Fibroblast of the conjunctiva (primary cell): ENCODE measurements around the gene ATP8A2.
"Not testable (repeated sequence)": the region's sequence is repeated elsewhere in the genome, so short reads cannot be mapped to it uniquely, and the experiment has no call there.

Experiments used
- DNase-seq: peaks from one replicate; pipeline ENCODE4 v3.0.0-alpha.2; 2010; ENCODE audit warnings: low read depth

Gene ATP8A2

DNA sequence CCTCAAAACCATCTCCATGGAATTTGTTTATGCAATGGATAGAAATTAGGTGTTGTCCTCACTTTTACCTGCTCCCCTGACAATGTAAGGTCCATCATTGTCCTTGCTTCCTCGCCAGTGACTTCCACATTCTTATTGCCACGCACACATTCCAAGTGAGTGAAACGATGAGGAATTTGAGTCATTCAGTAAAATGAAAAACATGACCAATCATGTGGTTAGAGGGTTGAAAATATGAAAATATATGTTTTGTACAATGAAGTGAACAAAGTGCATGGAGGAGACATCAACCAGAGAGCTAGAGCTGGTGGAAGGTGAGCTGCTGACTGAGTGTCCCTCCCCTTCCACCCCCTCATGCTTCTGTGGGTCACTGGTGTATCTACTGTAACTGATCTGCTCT lies 91.7 kb downstream of the ATP8A2 start:
- no peak for DNase-seq

DNA sequence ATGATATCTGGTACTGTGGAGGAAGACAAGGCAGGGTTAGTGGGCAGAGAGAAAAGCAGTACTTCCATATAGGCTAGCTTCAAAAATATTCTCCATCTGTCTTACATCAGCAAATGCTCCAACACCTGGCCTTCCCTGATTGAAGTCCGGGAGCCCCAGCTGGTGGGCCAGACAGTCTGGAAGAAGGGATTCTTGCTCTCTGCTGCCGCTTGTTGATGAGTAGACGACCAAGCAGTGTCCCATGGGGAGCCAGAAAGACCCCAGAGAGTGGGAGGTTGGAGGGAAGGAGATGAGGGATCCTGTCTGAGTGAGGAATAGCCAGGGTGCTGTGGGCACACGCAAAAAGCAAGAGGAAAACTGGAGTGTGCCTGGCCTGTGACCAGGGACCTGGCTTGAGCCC lies 95.1 kb downstream of the ATP8A2 start:
- DNase-seq, result no peak

DNA sequence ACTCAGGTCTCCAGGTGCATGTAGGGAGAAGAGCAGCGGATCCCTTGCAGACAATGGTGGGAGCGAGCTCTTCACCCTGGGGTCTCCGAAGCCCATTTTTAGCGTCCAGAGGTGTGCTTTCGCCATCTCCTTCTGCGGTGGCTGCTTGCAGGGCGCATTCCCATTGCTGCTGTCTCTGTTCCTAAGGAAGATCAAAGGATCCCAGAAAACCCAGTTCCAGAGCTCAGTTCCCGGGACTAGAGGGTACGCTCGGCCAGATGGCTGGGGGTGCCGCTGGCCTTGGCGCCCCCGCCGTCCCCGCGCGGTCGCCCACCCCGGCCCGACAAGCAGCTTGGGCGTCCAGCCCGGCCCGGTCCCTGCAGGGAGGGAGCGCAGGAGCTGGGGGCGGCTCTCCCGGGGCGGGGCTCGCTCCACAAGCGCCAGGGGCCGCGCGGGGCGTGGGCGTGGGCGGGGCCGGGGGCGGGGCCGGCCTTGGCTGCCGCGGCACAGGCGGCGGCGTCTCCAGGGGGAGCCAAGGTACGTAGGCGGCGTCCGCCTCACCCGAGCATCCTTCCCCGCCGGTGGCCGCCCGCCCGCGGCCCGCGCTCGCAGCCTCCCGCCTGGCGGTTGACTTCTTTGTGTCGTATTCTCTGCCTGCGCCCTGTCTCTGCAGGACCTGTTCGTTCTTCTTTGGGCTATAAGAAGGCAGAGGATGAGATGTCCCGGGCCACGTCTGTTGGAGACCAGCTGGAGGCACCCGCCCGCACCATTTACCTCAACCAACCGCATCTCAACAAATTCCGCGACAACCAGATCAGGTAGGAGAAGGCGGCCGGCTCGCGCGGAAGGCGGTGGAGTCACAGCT lies 96.8 kb downstream of the ATP8A2 start:
- no peak for DNase-seq

DNA sequence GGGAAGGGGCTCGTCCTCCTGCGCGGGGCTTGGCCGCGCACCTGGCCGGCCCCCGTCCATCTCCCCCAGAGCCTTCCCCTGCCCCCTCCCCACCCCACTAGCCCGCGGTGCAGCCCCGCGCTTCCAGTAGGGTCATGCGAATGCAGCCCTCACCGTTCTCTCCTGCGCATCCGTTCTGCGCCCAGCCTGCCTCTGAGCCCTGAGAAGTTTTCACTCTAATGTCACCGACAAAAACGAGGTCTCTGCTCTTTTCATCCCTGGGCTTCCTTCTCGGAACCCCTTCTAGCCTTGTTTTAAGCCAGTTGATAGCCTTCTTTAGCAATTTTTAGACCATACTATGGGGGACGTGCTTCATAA lies 97.4 kb downstream of the ATP8A2 start:
- no peak for DNase-seq

GRCh38 chr13:25473864-25474263 lies 102.1 kb downstream of the ATP8A2 start:
- DNase-seq, result no peak

DNA sequence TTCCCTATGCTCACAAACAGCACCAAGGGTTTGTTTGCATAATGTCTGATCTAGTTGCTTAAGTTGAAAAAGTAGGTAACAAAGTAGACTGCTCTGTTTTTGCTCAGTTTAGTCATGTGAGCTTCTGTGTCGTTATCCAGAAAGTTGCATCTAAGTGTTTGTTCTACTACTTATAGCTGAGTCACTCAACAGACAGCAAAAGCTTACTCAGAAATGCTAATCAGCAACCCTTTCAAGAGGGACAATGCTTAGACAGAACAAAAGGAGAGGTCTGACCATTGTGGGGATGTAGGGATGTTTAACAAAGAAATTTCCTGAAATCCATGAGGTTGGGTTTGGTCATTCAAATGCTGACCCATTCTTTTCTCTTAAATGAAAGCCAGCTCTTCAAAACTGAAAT lies 106.4 kb downstream of the ATP8A2 start:
- DNase-seq, result no peak

DNA sequence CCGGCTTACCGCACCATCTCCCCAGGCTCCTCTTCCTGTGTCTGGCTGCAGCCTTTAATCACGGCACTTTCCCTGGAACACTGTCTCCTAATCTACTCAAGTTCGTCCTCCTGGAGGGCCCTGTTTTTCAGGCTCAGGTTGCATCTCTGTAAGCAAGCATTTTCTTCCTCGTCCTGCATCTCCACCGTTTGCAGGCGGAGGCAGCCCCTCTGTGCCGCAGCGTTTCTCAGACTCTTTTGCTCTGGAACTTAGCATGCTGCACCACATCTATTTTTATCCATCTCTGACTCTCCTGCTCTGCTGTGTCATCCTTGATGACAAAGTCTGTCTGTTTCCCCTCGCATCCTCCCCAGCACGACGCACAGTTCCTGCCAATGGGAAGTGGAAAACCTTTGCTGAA lies 117.5 kb downstream of the ATP8A2 start:
- DNase-seq, result no peak

DNA sequence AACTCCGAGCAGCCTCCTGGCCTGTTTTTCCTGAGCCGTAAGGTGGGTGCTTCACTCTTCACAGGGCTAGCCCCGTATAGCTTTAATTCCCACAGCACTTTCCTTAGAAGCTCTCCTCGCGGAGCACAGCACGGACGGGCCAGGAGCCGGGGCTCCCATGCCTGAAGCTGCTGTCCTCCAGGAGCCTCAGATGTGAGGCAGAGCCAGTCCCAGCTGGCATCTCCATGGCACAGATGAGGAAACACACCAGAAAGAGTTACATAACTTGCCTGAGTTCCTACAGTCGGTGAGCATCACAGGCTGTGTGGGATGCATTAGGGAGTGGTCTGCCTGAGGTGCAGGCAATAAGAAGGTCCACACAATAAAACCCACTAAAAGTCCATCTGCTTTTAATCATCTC lies 118.5 kb downstream of the ATP8A2 start:
- no peak for DNase-seq

DNA sequence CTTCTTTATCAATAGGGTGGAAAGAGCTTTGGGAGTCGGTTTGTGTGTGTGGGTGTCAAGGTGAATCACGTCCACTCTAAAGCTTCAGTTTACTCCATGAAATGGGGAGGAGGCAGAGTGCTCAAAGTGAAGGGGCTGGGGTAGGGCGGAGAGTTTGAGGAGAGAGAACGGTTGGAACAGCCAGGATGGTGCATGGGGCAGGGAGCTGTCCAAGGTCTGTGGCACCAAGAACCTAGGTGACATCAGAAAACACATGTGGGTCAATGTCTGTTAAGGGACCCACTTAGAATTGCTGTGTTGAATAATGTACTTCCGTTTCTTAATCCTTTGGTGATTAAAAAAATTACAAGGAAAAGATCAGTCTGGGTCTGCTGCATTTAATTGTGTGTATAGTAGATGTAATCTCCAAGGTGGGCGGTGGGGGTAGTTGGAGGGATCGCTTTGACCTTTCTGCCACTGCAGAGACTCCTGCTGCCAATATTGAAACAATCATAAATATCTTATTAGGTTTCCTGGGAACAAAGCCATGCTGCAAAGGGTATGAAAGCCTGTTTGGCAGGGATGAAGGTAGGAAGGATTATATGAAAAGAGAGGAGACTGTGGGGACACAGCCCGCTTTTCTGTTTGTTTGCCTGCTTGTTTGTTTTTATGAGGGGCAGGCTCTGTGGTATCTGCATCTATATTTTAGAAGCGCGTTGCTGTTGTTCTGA lies 122.3 kb downstream of the ATP8A2 start:
- DNase-seq, result no peak

DNA sequence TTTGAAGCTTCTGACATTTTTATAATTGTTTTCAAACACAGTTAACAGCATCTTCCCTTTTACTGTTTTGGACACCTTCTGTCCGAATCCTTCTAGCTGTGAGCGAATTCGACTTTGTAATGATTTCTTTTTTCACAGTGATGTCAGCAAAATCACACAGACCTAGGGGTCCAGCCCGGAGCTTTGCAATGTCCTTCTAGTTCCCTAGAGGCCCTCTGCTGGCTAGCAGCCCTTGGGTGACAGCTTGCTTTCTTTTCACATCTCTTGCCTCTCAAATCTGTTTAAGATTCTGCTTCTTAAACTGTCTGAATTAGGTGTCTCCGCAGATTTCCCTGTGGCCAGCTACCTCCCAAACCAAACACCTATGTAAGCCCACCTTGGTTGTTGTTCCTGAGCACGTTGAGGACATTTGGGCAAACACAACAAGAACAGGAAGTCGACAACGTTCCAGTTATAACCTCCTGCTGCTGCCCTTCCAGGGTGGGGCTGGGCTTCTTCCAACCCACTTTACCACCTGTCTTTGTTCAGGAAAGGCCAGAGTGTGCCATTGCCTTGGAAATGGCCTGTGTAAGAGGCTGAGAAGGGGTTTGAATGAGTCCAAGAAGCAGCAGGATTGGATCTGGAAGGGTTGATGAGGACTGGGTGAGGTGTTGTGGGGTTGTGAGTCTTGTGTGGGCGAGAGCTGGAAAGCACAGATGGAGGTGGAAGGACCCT lies 123.1 kb downstream of the ATP8A2 start:
- no peak for DNase-seq

DNA sequence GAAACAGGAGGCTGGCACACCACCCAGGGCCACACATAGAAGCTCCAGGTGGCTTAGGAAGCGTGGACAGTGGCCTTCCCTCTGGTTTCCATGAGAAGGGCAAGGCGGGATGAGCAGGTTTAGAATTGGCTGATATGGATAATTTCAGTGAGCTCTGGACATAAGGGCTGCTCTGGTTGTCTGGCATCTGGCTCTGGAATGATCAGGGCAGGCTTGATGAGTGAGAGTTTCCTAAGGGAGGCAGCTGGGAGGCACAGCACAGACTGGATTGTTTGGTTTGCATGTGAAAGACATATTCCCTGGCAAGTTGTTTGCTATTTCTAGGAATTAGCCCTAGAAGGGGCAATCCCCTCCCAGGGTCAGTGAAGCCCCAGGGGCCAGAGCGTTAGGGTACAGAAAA lies 129.5 kb downstream of the ATP8A2 start:
- no peak for DNase-seq

DNA sequence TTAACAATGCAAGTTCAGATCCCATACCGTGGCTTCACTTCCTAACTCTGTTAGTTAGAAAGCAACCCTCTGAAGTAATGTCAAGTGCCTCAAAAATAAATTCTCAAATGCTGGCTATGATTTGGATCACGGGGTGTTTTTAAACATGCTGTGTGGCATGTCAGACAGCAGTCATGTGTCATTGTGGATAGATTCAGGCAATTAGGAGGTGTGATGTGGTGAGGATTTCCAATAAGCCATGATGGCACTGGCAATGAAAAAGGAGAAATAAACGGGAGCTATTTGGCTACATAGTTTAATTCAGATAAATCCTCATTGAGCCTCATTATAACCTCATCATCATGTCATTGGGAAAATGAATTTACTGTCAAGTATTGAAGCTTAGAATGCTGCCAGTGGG lies 130.3 kb downstream of the ATP8A2 start:
- no peak for DNase-seq

GRCh38 chr13:25502551-25502950 lies 130.8 kb downstream of the ATP8A2 start:
- DNase-seq, result no peak

GRCh38 chr13:25503856-25504255 lies 132.1 kb downstream of the ATP8A2 start:
- no peak for DNase-seq

GRCh38 chr13:25507841-25508240 lies 136.1 kb downstream of the ATP8A2 start:
- no peak for DNase-seq

DNA sequence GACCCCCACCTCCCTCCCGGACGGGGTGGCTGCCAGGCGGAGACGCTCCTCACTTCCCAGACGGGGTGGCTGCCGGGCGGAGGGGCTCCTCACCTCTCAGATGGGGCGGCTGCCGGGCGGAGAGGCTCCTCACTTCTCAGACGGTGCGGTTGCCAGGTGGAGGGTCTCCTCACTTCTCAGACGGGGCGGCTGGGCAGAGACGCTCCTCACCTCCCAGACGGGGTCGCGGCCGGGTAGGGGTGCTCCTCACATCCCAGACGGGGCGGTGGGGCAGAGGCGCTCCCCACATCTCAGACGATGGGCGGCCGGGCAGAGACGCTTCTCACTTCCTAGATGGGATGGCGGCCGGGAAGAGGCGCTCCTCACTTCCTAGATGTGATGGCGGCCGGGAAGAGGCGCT lies 141.3 kb downstream of the ATP8A2 start:
- DNase-seq, result not testable (repeated sequence)

DNA sequence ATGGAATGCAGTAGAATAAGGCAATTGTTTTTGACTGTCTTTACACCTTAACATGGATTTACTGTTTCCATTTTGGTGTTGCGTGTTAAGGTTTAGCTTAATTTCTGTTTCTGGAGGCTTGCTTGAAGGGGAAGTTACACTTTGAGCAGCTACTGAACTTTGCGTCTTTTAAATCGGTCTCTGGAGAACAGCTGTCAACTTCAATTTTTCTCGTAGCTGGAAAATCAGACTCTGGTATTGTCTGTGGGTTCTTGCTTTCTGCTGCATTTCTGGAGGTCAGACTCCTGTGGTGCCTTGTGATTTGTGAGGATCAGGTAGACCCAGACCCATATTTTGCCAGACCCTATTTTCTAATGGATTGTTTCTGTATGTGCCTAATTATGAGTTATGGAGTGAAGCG lies 146.7 kb downstream of the ATP8A2 start:
- no peak for DNase-seq

DNA sequence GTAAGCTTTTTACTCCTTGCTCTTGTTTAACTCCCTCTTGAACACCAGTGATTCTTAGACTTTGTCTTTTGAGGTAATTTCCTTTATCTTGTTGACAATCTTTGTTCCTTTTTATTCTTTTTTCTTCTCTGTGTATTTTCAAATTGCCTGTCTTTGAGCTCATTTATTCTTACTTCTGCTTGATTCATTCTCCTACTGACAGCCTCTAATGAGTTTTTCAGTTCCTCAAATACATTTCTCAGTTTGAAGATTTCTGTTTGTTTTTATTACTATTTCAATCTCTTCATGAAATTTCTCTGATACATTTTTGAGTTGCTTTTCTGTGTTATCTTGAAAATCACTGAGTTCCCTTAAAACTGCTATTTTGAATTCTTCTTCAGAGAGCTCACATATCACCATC lies 154.1 kb downstream of the ATP8A2 start:
- no peak for DNase-seq

GRCh38 chr13:25528266-25528665 lies 156.5 kb downstream of the ATP8A2 start:
- DNase-seq, result no peak

- DNase-seq, result no peak
Measured at GRCh38 chr13:25529425-25529824, 157.7 kb downstream of the ATP8A2 start.

- DNase-seq, result no peak
Measured at GRCh38 chr13:25538276-25538675, 166.5 kb downstream of the ATP8A2 start.

DNA sequence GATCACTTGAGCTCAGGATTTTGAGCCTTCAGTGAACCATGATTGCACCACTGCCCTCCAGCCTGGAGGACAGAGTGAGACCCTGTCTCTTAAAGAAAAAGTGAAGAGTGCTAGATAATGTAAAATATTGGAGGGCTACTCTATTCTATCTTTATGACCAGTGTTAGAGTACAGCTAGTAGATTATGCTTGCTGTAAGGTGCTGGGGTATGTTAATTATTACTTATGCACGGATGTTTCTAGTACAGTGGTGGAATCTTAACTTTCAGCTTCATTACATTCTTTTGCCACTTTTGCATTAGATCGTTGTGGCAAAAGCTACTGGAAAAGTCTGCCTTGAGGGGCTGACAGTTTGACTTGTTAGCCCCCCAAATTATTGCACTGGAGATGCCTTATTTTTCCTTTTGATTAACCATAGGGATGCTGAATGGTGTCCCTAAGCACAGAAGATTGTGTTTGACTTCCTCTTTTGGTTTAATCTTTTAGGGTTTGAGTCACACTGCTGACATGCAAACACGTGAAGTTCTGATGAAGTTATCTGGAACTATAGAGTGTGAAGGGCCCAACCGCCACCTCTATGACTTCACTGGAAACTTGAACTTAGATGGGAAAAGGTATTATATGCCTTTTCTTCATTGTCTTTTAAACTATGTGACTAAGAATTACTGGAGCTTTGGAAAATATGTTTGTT lies 169.8 kb downstream of the ATP8A2 start:
- no peak for DNase-seq
